ES-I3 (cell line): Measurements from ENCODE around the gene HSPA2.

Experiments
- H3K36me3 ChIP-seq: 2 replicates; pipeline ENCODE4 v1.6.1; 2013; ENCODE audit warnings: mild to moderate bottlenecking, low read length, control low read depth, moderate library complexity; ENCODE audit not compliant: insufficient read depth
- H3K4me1 ChIP-seq: 2 replicates; pipeline ENCODE4 v1.6.1; 2013; ENCODE audit warnings: mild to moderate bottlenecking, control low read depth, low read length; ENCODE audit not compliant: insufficient read depth
- H3K9ac ChIP-seq: 2 replicates; pipeline ENCODE4 v1.6.1; 2013; ENCODE audit warnings: low read depth, mild to moderate bottlenecking, low read length, moderate library complexity
- H3K9me3 ChIP-seq: 2 replicates; pipeline ENCODE4 v1.6.1; 2013; ENCODE audit warnings: mild to moderate bottlenecking, low read length, moderate library complexity; ENCODE audit not compliant: control insufficient read depth, insufficient read depth

The HSPA2 gene

DNA sequence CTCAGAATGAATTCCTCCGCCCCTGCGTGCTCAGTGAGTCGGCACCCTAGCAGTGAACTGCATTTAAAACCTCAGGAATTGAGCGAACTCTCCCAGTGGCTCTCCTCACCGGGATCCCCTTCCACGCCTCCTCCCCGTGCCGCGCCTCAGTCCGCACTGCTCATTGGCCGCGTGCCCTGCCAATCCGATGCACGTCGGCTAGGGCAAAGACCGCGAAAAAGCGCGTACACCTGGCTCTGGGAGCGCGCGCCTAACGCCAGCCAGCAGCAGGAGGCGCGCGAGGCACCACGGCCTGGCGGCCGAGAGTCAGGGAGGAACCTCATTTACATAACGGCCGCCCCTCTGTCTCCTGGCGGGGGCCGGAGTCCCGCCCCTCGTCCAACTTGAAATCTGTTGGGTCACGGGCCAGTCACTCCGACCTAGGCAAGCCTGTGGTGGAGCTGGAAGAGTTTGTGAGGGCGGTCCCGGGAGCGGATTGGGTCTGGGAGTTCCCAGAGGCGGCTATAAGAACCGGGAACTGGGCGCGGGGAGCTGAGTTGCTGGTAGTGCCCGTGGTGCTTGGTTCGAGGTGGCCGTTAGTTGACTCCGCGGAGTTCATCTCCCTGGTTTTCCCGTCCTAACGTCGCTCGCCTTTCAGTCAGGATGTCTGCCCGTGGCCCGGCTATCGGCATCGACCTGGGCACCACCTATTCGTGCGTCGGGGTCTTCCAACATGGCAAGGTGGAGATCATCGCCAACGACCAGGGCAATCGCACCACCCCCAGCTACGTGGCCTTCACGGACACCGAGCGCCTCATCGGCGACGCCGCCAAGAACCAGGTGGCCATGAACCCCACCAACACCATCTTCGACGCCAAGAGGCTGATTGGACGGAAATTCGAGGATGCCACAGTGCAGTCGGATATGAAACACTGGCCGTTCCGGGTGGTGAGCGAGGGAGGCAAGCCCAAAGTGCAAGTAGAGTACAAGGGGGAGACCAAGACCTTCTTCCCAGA lies at the start of gene HSPA2:
Gene HSPA2, plus strand, starts transcription at position 534 of the 995 bp plus-strand sequence. Its CDS starts 109 bp downstream, at position 643.
- H3K4me1 ChIP-seq: peaks cover 10% of the 10 kb centered on the region
- H3K9ac ChIP-seq: peak within 1 kb of the TSS; percentile 59
- H3K9me3 ChIP-seq: peaks cover 8% of the 10 kb centered on the region
- H3K36me3 ChIP-seq: no peaks in the 10 kb centered on the region

GRCh38 chr14:64491637-64492036 lies 48.9 kb upstream of the HSPA2 start:
- no peak overlapping the region for H3K9ac ChIP-seq
- no peaks in the 10 kb centered on the region for H3K9me3 ChIP-seq
- H3K4me1 ChIP-seq: no peaks in the 10 kb centered on the region
- H3K36me3 ChIP-seq: no peaks in the 10 kb centered on the region

DNA sequence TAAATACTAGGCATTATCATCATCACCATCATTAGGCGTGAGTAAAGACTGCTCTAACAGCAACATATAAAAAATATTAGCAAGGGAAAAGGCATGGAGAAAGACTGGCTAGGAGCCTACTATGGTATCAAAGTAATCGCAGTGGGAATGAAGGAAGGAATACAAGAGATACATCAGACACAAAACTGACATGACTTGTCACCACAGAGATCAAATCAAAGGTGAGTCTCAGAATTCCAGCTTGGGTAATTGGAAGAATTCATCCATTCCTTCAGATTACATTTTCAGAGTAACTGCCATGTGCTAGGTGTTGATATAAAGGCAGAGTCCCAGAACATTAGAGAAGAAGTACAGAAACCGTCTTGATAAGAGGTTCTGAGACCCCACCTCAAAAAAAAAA lies 47.1 kb upstream of the HSPA2 start:
- no peaks in the 10 kb centered on the region for H3K4me1 ChIP-seq
- H3K9ac ChIP-seq: no peak overlapping the region
- no peaks in the 10 kb centered on the region for H3K9me3 ChIP-seq
- no peaks in the 10 kb centered on the region for H3K36me3 ChIP-seq

GRCh38 chr14:64495252-64495651 lies 45.3 kb upstream of the HSPA2 start:
- H3K4me1 ChIP-seq: no peaks in the 10 kb centered on the region
- H3K36me3 ChIP-seq: no peaks in the 10 kb centered on the region
- no peaks in the 10 kb centered on the region for H3K9me3 ChIP-seq
- H3K9ac ChIP-seq: no peak overlapping the region

DNA sequence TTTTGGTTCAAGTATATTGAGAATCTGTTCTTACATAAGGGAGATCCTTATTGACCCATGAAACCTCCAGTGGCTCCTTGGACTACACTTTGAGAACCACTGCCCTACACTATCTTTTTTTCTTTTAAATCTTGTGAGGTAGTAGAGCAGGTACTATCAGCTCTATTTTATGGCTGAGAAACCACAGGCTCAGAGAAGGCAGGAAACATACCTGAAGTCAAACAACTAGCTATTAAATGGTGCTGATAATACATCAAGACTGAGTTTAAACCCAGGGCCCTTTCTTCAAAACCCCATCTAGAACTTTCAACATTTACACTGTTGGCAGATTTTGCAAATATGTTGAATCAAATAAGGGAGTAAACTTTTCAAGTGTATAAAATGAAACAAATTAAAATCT lies 43.8 kb upstream of the HSPA2 start:
- Histone ChIP-seq H3K9me3 (no peaks in the 10 kb centered on the region), H3K36me3 (no peaks in the 10 kb centered on the region), H3K9ac (no peak overlapping the region), H3K4me1 (peaks cover 1% of the 10 kb centered on the region; the same call in 1 of the 2 replicates)

DNA sequence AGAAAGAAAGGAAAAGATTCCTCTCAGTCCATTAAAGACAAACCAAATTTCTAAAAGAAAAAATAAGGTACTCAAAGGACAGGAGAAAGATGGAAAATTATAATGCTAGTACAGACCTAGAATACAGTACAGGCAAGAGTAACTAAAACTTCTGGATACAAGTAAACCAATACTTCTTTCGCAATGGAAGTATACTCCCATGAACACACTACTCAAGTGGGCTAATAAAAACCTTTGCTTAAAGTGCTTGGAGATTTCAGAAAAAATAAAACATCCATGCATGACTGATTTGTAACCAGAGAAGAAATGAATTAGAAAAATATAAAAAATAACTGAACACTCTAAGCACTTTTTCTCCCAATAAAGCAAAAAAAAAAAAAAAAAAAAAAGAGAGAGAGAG lies 40.5 kb upstream of the HSPA2 start:
- Histone ChIP-seq H3K9me3 (no peaks in the 10 kb centered on the region), H3K4me1 (peaks cover 11% of the 10 kb centered on the region; the same call in 1 of the 2 replicates), H3K36me3 (no peaks in the 10 kb centered on the region), H3K9ac (no peak overlapping the region)

DNA sequence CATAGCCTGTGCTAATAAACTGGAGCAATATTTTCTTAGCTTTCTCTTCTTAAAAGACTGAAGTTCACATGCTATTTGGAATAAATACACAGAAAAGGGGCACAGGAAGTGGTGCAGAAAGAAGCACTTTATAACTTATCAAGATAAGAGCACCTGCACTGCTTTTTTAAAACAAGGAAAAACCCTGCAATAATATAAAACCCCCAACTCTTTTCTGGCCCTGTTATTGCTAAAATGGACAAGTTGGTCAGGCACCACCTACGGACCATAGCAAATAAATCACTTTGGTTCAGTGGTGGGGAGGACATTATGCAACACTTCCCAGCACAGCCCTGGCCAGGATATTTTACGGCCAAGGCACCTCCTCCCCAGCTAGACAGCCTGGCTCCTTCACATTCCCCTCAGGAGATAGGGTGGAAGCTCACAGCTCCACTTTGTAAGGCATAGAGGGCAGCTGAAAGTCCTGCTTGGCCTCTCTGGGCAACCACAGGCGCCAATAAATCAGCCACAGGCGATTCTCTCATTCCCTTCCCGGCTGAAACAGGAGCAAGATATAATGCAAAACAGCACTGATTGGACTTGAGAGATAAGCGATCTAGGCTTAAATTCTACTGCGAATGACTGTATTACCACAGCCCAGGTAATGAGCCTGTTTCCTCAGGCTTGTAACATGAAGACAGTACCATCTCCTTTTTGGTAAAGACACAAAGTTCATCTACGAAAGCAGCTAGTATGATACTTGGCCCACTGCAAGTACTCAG lies 39.0 kb upstream of the HSPA2 start:
- H3K36me3 ChIP-seq: no peaks in the 10 kb centered on the region
- H3K4me1 ChIP-seq: peaks cover 12% of the 10 kb centered on the region; the same call in 1 of the 2 replicates
- no peak overlapping the region for H3K9ac ChIP-seq

GRCh38 chr14:64502456-64502855 lies 38.1 kb upstream of the HSPA2 start:
- Histone ChIP-seq H3K9ac (peak overlapping the region; percentile 68), H3K9me3 (no peaks in the 10 kb centered on the region), H3K36me3 (no peaks in the 10 kb centered on the region), H3K4me1 (peaks cover 17% of the 10 kb centered on the region; the same call in 1 of the 2 replicates)

More for the DNA sequence above, 39.0 kb upstream of the HSPA2 start:
- H3K9me3 ChIP-seq: no peaks in the 10 kb centered on the region

- Histone ChIP-seq H3K9me3 (no peaks in the 10 kb centered on the region), H3K36me3 (no peaks in the 10 kb centered on the region), H3K9ac (peak overlapping the region; percentile 68), H3K4me1 (peaks cover 17% of the 10 kb centered on the region; the same call in 1 of the 2 replicates)
Measured at GRCh38 chr14:64502887-64503433, 37.6 kb upstream of the HSPA2 start.

DNA sequence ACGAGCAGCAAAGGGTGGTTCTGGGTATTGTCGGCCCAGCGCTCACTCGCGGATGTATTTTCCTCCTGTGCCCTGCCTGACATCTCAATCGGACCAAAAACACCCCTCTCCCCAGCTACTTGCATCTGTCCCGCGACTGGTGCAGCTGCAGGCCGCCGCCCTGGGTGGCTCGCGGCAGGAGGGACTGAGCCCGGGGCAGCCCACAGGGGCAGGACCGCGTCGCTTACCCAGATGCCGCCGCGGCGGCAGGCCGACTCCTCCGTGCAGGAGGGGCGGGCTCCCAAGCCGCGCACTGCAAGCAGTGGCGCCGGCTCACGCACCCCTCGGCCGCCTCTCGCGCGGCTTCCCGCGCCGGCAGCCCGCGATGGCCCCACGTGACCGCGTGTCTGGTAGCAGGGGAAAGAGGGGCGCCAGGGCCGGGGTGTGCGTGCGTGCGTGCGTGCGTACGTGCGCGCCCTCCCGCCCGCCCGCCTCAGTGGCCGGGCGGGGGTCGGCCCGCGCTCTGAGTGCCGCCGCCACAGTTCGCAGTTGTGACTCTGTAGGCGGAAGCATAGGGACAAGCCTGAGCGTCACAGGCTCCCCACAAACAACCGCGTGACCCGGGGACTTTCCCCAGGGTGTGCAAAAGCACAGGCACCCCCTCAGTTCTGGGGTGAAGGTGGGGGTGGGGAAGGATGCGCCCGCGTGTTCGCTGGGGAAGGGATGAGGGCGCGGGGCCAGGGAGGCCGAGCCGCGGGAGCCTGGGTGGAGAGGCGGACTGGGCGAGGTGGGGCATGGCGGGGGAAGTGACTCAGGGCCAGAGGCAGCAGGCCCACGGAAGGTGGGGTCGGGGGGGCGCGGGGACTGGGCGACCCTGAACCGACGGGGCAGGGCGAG lies 36.9 kb upstream of the HSPA2 start, which contains the start of gene ZBTB25:
Gene ZBTB25, minus strand, starts transcription at position 405 of the 876 bp plus-strand sequence. CDS start 13,305 bp downstream, outside the sequence.
- H3K4me1 ChIP-seq: peaks cover 18% of the 10 kb centered on the region

DNA sequence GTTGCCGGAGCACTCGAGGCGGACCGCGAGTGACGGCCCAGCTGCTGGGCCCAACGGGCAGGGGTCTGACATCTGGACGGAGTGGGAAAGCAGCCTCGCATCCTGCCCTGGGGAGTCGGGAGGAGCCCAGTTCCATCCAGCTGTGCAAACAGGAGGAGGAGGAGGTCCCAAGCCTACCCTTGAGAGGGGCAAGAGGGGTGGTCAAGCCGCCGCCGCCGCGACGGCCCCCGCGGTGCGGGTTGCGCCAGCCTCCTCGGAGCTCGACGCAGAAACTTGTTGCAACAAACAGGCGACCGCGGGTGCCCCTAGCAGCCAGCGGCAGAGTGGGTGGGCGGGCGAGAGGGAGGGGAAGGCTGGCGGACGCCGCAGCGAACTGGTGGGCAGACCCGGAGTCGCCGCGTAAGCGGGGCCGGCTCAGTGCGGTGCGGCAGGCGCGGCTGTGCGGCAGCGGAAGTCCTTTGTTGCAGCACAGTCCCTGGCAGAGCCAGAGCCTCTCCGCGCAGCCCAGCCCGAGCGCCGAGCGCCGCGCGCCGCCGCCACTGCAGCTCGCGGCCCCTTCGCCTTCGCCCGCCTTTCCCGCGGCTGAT lies 36.1 kb upstream of the HSPA2 start, which contains the start of gene ZBTB1:
Gene ZBTB1, plus strand, starts transcription at position 461 of the 587 bp plus-strand sequence. CDS start 16,735 bp downstream, outside the sequence.
- H3K9me3 ChIP-seq: no peaks in the 10 kb centered on the region
- H3K4me1 ChIP-seq: peaks cover 21% of the 10 kb centered on the region
- H3K36me3 ChIP-seq: no peaks in the 10 kb centered on the region
- peak within 1 kb of the TSS; percentile 68 for H3K9ac ChIP-seq

More for the DNA sequence above, 36.9 kb upstream of the HSPA2 start, which contains the start of gene ZBTB25:
- H3K36me3 ChIP-seq: no peaks in the 10 kb centered on the region
- H3K9me3 ChIP-seq: no peaks in the 10 kb centered on the region
- H3K9ac ChIP-seq: peak within 1 kb of the TSS; percentile 68

GRCh38 chr14:64504897-64505794 lies 35.4 kb upstream of the HSPA2 start:
- H3K9me3 ChIP-seq: no peaks in the 10 kb centered on the region
- H3K4me1 ChIP-seq: peaks cover 21% of the 10 kb centered on the region
- H3K36me3 ChIP-seq: no peaks in the 10 kb centered on the region
- H3K9ac ChIP-seq: peak overlapping the region; percentile 68
